Renal cortex interstitium (tissue), 11 donors: ENCODE measurements around the gene LILRA6. TPM values are rescaled to one million over a fixed set of nuclear protein-coding genes. Genes with fewer than 3 reads are reported as not detected.
"Not testable (repeated sequence)": the region's sequence is repeated elsewhere in the genome, so short reads cannot be mapped to it uniquely, and the experiment has no call there.

Source experiments
- DNase-seq, 11 donors: peaks; one replicate each; pipeline ENCODE4 v3.0.0-alpha.2; 2013; ENCODE audit warnings: low read depth in 9 of 11, low spot score in 4 of 11; ENCODE audit errors: extremely low read depth in 1 of 11
- polyA plus RNA-seq, 3 donors: library from polyadenylated mRNA; unstranded; fragments of 120-200 nt; gene quantifications; one replicate each; pipeline ENCODE4 v1.2.1, GENCODE V29; 2013; ENCODE audit not compliant: insufficient read length in 3 of 3

The LILRA6 gene
- polyA plus RNA-seq, 3 donors = 0.44 to 0.85 (median 0.47) TPM

DNA sequence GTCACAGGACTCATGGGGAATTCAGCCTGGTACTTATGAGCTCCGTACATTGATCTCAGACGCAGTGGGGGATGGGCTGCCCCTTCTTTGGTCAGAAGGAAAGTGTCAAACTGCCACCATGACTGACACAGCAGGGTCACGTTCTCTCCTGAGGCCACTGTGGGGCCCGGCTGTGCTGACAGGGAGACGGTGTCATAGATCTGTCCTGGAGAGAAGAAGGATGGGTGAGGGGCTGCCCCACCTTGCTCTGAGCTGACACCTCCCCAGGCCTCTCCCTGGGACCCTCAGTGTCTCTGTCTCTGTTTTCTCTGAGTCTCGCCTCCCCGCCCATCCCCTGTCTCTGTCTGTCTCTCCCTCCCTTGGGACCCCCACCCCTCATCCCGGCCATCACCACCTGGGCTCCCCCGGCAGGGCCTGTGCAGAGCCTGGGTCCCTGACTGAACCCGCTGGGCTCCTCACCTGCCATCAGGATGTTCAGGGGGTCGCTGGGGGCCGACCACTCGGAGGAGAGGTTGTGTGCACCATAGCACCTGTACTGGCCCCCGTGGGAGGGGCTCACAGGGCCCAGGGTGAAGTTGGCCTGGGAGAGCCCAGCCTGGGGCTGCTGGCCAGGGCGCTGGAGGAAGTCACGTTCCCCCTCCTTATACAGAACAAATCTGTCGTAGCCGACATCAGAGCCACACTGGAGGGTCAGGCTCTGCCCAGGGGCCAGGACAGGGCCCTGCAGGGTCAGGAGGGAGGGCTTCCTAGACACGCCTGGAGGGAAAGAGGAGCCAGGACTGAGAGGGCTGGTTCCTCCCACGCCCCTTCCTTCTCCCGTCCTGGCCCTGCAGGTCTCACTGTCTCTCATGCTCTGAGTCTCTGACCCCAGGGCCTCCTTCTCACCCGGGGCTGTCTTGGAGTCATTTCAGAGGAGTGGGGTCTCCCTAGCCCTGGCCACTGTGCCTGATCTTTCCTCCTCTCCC, 1.9 kb downstream of the LILRA6 start:
- DNase-seq = not testable (repeated sequence)

DNA sequence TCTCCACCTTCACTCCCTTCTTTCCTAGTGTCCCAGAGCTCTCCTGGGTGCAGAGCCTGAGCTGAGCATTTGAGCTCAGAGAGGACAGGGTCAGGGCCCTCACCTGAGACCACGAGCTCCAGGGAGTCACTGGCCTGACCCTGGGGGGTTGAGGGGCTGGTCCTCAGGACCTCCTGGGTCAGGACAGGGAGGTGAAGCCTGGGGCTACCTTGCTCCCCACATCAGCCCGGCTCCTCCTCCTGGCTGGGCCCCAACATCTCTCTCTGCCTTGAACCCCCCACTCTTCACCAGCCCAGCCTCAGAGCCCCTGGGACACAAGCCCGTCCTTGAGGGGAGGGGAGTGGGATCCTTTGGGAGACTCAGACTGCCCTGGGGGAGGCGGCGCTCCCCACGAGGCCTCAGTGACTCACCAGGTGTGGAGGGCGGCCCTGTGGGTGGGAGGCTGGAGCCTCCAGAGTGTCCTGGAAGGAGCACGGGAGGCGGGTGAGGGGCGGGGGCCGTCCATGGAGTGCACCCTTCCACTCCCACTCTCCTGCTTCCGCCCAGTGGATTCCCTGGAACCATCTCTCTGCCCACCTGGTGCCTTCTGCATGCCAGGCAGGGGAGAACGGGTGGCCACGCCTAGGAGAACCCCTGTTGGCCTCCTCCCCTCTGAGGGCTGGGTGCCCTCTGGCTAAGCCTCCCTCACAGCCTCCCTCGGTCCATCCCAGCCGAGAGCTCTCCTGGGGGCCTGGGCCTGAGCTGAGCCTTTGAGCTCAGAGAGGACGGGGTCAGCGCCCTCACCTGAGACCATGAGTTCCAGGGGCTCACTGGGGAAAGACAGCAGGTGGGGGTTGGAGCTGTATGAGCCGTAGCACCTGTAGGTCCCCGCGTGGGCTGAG, 2.9 kb downstream of the LILRA6 start:
- not testable (repeated sequence) for DNase-seq

- DNase-seq = no peak
Observed at GRCh38 chr19:54233941-54234340, 8.6 kb downstream of the LILRA6 start.

DNA sequence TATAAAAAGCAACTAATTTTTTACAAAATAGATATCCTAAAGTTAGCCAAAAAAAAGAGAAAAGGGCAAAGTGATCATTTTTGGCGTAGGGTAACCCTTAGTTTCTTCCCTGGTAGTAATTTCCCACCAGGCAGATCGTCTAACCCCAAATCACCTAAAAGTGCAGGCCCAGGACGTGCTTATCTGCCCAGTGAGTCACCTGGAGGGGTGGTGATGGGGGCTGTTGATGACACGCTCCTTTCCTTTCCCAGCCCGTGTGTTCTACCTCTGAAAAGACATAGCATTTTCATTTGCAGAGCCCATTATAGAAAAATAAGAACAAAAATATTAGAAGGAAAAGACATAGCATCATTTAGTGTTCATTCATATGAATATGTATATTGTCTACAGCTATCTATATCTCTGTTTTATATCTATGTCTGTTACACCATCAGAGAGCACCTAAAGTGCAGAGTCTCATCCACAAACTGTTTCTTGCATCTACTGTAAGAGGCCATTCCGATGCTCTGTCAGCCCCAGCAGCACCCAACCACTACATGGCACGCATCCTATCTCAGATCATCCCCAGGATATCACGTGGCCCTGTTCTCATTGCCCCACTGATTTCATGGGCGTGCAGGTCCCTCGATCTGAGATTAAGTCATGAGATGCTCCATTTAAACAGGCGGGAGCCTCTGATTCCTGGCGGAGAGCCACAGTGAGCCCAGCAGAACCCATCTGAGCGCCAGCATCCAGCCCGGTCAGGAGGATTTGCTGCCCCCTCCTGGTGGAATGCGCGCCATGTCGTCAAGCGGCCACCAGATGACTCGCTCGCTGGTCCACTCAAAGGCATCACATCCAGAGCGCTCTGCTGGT, 11.3 kb downstream of the LILRA6 start:
- peak in 10 of 11 donors; percentile 45 to 77 (median 67) for DNase-seq

- DNase-seq = no peak
Observed at GRCh38 chr19:54230031-54230430, 12.6 kb downstream of the LILRA6 start.

- DNase-seq = no peak
Observed at GRCh38 chr19:54229146-54229545, 13.4 kb downstream of the LILRA6 start.

DNA sequence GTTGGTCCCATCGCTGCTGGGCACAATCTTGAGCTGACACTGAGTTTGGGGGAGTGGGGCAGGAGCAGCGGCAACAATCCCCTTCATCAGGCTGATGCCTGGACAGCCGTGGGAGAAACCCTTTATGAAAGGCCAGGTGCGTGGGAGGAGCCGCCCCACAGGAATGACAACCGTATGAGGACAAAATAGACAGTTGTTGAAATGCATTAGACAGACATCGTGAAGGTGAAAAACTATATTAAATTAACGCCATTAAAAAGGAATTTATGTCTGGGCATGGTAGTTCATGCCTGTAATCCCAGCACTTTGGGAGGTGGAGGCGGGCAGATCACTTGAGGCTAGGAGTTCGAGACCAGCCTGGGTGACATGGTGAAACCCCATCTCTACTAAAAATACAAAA, 18.0 kb downstream of the LILRA6 start:
- not testable (repeated sequence) for DNase-seq

GRCh38 chr19:54223937-54224281, 18.7 kb downstream of the LILRA6 start:
- DNase-seq = not testable (repeated sequence)

GRCh38 chr19:54223277-54223936, 19.2 kb downstream of the LILRA6 start:
- DNase-seq = not testable (repeated sequence)

DNA sequence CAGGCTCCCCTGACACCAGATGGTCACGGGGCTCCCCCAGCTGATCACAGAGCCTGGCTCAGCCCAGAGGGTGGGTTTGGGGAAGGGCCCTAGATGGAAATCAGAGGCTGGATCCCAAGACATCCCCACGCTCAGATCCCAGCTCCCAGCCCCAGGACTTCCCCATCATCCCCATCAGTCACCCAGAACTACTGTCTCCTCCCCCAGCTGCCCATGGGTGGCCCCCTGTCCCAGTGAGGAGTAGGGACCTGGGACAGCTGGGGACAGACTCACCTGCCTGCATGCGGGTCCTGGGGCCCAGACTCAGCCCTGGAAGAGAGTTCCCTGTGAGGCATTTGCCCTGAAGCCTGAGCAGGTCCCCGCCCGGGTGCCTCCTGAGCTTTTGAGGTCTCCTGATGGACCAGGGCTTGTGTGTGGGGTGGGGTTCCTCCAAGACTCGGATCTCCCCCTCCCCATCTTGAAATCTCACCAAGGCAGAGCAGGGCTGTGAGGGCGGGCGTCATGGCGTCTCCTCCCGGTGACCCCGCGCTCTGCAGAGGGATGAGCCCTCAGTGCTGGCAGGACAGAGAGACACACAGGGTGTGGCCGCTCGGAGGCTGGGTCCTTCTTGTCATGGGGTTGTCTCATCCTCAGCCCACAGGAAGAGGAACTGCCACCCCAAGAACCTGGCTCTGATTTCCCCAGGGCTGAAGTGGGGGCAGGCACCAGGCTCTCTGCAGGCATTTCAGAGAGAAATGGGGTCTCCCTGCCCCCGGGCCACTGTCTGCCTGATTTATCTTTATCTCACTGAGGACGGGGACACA, 19.9 kb downstream of the LILRA6 start, which contains the start of gene LILRB3:
LILRB3 (minus strand) TSS at position 534 of the 803 bp plus-strand sequence; CDS start at position 503, 31 bp downstream.
- DNase-seq = not testable (repeated sequence)

- DNase-seq = not testable (repeated sequence)
Observed at GRCh38 chr19:54221947-54222346, 20.6 kb downstream of the LILRA6 start.

GRCh38 chr19:54219702-54220101, 22.9 kb downstream of the LILRA6 start:
- DNase-seq = not testable (repeated sequence)

- DNase-seq = no peak
Observed at GRCh38 chr19:54218960-54219661, 23.5 kb downstream of the LILRA6 start.

DNA sequence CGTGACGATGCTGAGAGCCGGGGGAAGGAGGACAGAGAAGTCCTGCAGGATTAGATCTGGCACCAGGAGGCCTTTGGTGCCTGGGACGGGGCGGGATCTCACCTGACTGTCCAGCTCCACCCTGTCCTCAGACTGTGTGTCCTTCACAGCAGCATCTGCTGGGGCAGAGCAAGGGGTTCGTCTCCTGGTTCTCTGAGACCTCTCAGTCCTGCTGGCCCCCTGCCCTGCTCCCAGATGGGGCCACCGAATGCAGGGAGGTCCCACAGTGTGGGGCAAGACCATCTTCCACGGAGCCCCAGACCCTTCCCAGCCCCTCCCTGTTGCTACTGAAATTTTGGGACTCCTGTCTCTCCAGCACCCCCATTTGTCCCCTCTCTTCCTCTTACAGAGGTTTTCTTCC, 24.3 kb downstream of the LILRA6 start:
- DNase-seq = no peak

DNA sequence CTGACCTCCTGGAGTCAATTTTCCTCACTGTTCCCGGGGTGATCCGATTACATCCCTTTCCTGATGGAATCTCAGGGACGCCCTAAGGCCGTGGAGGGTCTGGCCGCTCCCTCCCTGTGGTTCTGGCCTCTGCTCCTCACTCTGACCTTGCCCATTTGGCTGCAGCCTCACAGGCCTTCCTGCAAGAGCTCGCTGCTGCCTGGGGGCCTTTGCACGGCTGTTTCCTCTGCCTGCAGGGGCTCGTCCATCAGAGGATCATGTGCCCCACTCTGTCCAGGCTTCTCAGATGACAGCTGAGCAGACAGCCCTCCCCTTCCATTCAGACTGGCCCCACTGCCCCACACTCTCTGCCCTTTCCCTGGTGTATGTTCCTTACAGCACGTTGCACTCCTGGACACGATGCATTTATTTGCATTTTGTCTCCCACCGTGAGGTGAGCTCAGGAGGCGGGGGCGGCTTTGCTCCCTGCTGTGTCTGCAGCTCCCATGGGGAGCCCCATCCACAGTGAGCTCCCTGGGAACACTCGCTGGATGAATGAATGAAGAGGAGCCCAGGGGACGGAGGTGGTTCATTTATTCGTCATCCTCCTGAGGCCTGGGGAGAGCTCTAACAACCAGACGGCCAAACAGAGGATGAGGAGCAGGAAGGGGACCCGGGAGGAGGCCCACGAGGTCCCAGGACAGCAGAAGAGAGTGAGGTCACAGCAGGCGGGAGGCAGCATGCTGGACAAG, 24.9 kb downstream of the LILRA6 start:
- not testable (repeated sequence) for DNase-seq

GRCh38 chr19:54216869-54217268, 25.7 kb downstream of the LILRA6 start:
- DNase-seq = no peak
